Muscle of arm (tissue), 12 donors: ENCODE results near the gene RIMBP2. TPM values are rescaled to one million over a fixed set of nuclear protein-coding genes. Genes with fewer than 3 reads are reported as not detected.

Experiments
- DNase-seq: peaks from one replicate; pipeline ENCODE4 v3.0.0-alpha.2; 2013
- polyA plus RNA-seq, 12 donors: library from polyadenylated mRNA; unstranded; fragments of 120-200 nt; gene quantifications; one replicate each; pipeline ENCODE4 v1.2.1, GENCODE V29; 2013; ENCODE audit not compliant: insufficient read length in 12 of 12

Gene RIMBP2
- polyA plus RNA-seq, 12 donors = 0.55 to 6.5 (median 1.6) TPM; not detected in 1

DNA sequence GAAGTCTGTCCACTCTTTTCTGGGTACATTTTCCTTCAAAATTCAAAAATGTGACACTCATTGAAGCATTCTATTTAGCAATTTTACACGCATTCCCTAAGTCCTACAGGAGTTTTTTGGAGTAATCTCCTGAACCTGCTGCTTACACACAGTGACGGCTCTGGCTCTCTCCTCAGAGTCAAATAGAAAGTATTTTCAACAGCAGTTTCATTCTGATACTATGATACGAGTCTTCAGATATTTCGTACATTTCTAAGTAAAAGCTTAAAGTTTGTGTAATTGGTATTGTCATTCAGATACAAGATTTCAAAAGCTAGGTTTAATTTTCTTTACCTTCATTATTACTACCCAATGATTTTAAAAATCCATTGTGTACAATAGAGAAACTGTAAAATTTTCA is 342.0 kb downstream of the RIMBP2 start:
- DNase-seq = no peak

DNA sequence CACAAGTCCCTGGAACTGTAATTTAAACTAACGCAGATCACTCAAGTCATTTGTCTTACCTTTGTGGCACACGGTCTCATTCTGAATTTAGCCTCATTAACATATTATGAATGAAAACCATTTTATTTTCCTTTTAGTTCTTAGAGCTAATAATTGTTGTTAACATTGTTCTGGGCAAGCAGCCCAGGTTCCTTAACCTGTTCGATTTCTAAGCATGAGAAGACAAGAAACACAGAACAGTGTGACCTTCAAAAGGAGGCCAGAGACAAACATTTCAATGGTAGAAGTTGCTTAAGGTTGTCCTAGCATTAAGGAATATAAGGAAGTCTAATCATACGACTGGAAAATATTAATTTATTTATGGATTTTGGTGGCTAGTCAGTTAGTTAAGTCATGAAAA is 343.2 kb downstream of the RIMBP2 start:
- no peak for DNase-seq

DNA sequence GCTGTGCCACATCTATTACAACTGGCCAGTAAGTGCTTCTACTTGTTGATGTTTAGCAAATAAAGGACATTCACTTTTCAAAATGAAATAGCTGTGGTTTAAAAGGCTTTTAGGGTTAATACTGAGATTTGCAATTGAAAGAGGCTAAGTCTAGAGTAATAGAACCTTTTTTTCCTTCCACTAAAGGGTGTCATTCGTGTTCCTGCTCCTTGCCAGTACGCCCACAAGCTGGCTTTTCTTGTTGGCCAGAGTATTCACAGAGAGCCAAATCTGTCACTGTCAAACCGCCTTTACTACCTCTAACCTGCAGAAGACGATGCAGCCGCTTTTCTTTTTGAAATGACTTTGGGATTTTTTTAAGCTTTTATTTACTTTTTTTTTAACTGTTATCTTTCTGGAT is 344.8 kb downstream of the RIMBP2 start:
- DNase-seq = no peak

DNA sequence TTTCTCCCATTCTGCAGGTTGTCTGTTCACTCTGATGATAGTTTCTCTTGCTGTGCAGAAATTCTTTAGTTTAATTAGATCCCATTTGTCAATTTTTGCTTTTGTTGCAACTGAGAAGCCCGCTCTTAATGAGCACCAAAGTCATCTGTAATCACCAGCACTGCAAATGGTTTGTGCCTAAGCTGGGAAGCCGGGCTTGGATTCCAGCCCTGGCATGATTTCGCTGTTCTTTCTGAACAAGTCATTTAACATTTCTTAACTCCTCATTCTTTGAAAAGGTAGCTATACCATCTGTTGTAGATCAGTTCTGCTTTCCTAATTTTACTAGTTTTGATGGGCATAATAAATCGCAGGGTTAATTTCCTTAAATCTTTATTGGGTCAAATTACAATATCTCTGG is 346.3 kb downstream of the RIMBP2 start:
- no peak for DNase-seq

DNA sequence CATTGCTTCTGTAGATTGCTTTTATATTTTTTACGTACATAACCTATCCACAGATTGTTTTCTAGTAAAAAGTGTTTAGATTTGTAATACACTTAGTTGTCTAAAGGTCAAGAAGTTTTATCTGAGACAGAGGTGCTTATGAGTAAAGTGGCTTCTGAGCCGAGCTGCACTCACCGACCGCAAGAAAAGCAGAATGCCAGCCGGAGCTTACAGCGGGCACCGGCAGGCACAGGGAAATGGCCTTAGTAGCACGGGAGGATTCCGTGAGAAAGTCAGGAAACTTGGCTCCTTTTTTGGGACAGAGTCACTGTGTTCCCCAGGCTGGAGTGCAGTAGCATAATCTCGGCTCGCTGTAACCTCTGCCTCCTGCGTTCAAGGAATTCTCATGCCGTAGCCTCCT is 348.6 kb downstream of the RIMBP2 start:
- no peak for DNase-seq

DNA sequence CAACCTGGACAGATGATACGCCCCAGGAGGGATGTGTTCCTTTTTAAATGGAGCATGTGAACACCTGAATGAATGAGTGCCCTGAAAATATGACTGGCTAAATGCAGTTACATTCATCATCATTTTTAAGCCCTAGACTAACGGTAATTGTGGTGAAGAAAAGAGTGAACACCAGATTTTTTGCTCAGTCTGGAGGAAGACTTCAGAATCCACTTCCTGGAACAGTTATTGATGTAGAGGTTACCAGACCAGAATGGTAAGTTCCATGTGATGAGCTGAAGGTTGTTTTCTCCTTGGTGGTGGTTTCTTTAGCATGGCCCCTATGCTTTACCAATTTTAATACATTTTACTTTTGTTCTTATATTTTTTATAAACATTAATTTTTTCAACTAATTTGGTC is 349.1 kb downstream of the RIMBP2 start:
- no peak for DNase-seq

DNA sequence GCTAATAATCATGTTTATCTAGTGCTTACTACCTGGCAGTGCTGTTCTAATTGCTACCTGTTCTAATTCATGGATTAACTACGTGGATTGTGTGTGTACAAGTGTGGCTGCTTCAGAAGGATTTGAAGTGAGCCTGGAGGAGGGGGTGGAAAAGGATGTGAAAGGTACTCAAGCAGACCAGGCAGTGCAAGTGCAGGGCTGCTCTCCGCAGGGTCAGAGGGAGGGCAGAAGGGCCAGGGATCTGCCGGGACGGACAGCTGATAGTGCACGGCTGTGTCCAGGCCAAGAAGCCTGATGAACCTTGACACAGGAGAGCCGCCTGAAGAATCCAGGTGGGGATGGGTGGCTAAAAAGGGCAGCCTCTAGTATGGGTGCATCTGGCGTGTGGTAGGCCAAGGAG is 349.9 kb downstream of the RIMBP2 start:
- DNase-seq = no peak

DNA sequence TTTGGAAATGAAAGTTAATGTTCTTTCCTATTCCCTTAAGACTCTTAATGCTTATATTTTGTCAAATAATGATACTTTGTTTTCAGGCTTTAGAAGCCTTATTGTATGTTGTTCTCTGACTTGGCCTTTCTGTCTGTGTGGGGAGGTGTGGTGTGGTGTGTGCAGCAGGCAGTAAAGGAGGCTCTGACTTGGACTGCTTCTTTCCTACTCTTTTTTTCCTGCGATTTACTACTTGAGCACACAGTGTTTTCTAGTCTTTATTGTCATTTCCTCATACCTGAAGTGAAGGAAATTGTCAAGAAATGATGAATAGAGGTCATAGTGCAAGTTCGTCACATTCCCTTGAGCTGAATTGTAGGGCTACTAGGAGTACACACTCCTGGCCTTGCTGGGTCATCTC is 351.5 kb downstream of the RIMBP2 start:
- no peak for DNase-seq

DNA sequence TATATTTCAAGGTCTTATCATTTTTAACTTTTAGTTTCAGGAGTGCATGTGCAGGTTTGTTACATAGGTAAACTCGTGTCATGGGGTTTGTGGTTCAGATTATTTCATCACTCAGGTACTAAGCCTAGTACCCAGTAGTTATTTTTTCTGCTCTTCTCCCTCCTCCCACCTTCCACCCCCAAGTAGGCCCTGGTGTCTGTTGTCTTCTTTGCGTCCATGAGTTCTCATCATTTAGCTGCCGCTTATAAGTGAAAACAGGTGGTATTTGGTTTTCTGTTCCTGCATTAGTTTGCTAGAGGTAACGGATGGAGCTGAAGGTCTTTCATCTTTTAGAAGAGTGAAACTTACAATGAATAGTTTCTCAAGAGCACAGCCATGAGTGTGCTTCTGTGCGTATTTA is 354.0 kb downstream of the RIMBP2 start:
- DNase-seq = no peak

DNA sequence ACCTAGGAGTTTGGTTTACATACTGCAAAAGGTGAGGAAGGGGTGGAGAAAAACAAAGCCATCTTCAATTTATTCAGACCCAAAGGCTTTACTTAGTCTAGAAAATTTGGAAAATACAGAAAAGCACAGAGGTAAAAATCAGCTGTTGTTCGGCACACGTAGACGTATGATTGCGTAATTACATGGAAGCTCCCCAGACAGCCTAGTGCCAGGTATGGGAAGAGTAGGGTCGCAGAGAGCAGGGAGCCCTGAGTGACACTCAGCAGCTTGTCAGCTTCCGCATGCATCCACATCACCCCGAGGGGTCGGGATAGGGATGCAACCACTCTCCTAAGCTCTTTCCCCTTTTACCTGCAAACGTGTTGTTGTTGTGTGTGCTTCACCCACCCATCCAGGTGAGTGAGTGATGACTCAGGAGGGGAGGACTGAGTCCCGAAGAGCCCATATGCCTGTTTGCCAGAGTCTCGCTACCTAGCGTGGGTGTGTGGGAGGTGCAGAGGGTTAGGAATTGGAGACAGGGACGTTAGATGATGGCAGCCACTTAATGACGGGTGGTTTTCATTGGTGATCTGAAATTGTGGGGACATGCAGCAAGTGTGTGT is 358.3 kb downstream of the RIMBP2 start:
- no peak for DNase-seq

DNA sequence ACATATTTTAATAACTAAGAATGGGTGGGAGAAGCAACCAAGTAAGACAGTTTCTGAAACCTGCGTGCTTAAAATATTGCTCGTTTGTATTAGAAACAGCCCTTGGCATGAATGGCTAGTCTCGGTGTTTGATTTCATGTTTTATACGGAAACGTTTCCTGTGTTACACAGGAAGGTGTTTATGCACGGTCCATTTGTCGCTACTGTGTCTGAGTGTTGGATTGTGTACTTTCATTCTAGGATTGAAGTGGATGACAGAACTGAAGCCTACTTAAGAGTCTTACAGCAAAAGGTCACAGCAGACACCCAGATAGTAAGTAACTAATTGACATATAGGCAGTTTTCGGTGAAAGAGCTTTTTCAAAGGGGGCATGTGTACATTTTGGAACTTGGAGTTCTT is 358.9 kb downstream of the RIMBP2 start:
- no peak for DNase-seq

DNA sequence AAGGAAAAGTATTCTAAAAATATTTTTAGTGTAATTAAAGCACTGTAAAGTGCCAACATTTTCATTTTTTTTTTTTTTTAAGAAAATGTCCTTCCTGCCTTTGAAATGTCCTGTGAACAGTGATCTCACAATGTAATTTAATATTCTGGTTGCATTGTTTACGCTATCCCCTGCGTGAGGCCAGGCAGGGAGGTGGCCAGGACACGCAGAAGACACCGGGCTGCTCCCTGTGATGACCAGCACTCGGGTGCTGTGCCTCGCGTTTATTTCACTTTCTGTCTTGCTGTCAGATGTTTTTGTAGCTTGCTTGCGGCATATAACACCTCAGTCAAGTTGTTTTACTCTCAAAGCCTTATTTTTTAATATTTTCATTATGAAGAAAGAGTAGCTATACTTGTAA is 359.9 kb downstream of the RIMBP2 start:
- no peak for DNase-seq

DNA sequence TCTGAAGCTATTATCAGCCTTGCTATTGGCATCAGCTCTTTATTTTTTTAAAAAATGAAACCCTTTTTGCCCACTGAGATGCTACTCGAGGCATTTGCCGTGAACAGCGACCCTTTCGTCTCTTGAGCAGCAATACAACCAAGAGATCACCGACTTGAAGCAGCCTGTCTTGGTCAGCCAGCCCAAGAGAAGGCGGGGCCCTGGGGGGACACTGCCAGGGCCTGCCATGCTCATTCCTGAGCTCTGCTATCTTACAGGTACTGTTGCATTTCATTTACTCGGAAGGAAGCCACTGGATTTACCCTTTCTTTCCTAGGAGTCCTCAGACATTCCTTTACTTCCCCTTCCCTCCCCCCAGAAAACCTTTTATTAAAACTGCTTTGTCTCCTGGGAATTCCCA is 361.7 kb downstream of the RIMBP2 start:
- no peak for DNase-seq

DNA sequence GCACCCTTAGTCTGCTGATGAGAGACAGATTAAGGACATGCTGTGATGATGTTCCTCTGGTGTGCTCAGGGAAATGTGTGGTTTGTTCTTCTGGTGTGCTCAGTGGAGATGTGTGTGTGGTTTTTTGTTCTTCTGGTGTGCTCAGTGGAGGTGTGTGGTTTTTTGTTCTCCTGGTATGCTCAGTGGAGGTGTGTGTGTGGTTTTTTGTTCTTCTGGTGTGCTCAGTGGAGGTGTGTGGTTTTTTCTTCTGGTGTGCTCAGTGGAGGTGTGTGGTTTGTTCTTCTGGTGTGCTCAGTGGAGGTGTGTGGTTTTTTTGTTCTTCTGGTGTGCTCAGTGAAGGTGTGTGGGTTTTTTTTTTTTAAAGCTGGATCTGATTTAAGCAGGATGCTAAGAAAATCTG is 363.0 kb downstream of the RIMBP2 start:
- no peak for DNase-seq

DNA sequence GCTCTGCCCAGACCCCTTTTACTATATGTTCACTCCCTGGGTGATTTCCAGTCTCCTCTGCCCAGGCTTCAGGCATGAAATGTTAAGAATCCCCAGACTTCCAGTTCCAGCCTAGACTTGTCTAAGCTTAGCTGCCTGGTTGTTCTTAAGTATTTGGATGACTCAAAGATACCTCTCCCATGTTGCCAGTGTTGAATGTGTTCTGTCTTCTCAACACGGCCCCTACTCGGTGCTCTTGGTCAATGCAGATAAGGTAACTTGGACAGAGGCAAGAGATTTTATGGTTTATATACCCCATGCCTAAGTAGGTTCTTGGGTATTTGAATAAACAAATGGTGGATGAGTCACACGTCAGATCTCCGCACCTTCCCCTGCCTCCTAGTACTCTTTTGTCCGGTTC is 364.8 kb downstream of the RIMBP2 start:
- no peak for DNase-seq

DNA sequence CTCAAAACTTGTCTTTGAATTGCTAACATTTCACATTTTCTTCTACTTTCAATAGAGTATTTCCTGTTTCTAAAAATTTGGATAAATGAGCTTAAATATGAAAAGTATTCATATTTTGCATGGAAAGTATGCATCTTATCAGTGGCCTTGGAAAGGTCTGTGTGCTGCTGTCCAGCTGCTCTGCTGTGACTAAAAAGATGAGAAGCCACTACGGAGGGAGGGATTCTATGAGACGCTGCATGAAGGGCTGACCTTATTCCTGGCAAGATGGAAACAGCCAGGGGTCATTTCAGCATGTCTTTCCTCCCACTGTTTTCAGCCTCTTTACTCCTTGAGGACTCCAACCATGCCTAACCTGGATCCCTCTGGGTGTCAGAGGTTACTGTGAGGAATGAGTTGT is 365.4 kb downstream of the RIMBP2 start:
- DNase-seq = no peak

DNA sequence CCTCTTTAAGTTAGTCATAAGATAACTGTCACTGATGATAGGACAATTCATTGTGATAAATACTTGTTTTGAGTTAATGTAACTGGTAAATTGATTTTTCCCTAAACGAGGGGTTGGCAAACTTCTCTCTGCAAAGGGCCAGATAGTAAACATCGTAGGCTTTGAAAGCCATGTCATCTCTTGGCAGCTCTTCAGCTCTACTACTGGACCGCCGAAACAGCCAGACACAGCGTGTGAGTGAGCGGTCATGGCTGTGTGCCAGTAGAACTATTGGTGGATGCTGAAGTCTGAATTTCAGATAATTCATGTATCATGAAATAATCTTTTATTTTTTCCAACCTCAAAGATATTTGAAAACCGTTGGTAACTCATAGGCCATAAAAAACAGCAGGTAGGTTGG is 368.5 kb downstream of the RIMBP2 start:
- no peak for DNase-seq

Other genes starting within 250 kb of the RIMBP2 start
- 10 to 100 TPM in 10 of 12 donors, 1 to 10 TPM in 1, not detected in 1; 9.3 to 34.5 (median 21.5) TPM for gene STX2, start 123.0 kb upstream of the RIMBP2 start, polyA plus RNA-seq
- 100 to 1,000 TPM in 11 of 12 donors, not detected in 1; 202 to 513 (median 377) TPM for gene RAN, start 155.8 kb upstream of the RIMBP2 start, polyA plus RNA-seq
- gene ADGRD1, start 237.6 kb upstream of the RIMBP2 start, polyA plus RNA-seq = 10 to 100 TPM in 7 of 12 donors, 1 to 10 TPM in 4, not detected in 1; 5.5 to 37.3 (median 11.8) TPM